Measurements from ENCODE around the gene C6orf62.
"Not testable (repeated sequence)": the region's sequence is repeated elsewhere in the genome, so short reads cannot be mapped to it uniquely, and the experiment has no call there.

The C6orf62 gene

DNA sequence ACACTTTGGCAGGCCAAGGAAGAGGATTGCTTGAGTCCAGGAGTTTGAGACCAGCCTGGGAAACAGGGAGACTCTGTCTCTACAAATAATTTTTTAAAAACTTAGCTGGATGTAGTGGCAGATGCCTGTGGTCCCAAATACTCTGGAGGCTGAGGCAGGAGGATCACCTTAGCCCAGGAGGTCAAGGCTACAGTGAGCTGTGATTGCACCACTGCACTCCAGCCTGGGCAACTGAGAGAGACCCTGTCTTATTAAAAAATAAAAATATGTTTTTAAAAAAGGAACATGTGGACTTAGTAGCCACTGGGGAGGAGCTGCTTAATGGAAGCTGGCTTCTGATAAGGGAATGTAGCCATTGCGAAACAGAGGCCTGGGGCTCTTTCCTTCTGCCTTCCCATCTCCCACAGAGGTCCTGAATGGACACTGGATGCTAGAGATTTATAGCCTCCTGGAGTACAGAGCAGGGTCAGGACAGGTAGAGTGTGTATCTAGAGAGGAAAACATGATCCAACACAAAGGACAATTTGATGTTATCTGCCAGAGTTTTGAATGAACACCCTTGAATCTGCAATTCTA is 34.1 kb upstream of the C6orf62 start:
- H3K4me3 Mint-ChIP-seq: no peak overlapping the region
- H3K36me3 Mint-ChIP-seq: no peaks in the 10 kb centered on the region
- H3K9me3 Mint-ChIP-seq: no peaks in the 10 kb centered on the region
- DNase-seq (ENCODE audit: low spot score in 2 of 2) (peak in 1 of 2 donors; percentile 20), ATAC-seq (no peak)
- H3K27ac Mint-ChIP-seq: no peak overlapping the region
- no peaks in the 10 kb centered on the region for H3K4me1 Mint-ChIP-seq

DNA sequence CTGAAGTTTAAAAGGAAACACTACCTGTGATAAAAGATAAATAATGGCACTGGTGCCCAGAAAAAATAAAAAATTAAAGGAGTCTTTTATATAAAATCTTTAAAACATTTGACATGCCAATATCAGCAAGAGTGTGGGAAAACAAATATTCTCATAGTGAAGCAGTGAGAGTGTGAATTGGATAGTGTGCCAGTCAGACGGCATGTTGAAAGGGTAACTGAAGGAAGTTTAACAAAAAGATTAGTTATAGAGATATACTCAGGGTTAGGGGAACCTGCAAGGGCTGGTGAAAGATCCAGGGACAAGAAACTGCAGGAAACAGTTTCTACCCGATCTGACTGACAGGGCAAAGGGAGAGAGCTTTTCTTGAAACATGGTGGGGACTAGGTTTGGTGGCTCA is 33.5 kb upstream of the C6orf62 start:
- H3K4me3 Mint-ChIP-seq: no peak overlapping the region
- DNase-seq (ENCODE audit: low spot score in 2 of 2) (no peak), ATAC-seq (no peak)
- H3K36me3 Mint-ChIP-seq: no peaks in the 10 kb centered on the region
- H3K27ac Mint-ChIP-seq: no peak overlapping the region
- no peaks in the 10 kb centered on the region for H3K9me3 Mint-ChIP-seq
- no peaks in the 10 kb centered on the region for H3K4me1 Mint-ChIP-seq

DNA sequence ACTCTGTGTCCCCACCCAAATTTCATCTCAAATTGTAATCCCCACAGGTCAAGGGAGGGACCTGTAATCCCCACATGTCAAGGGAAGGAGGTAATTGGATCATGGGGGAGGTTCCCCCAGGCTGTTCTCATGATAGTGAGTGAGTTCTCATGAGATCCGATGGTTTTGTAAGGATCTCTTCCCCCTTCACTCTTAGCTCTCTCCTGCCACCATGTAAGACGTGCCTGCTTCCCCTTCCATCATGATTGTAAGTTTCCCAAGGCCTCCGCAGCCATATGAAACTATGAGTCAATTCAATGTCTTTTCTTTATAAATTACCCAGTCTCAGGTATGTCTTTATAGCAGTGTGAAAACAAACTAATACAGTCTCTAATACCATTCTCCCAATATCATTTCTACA is 31.9 kb upstream of the C6orf62 start:
- DNase-seq (ENCODE audit: low spot score in 2 of 2); H3K4me3 Mint-ChIP-seq; ATAC-seq; H3K4me1 Mint-ChIP-seq; H3K9me3 Mint-ChIP-seq; H3K27ac Mint-ChIP-seq; H3K36me3 Mint-ChIP-seq: not testable (repeated sequence)

DNA sequence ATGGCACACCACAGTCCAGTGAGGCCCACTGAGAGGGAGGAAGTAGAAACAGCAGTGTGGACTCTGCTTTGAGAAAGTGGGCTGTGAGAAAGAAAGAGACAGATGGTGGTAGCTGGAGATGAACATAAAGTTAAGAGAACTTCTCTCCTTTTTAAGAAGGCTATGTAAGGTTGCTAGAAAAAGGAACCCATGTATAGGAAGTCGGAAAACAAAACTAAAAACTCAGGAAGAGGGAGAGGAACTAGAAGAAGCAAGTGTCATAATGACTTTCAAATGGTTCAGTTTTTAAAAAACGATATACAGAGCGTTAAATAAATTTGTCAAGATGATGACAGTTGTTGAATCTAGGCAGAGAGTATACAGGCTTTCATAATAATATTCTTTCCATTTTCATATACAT is 30.3 kb upstream of the C6orf62 start:
- ATAC-seq (no peak), DNase-seq (ENCODE audit: low spot score in 2 of 2) (no peak)
- Mint-ChIP-seq H3K36me3 (no peaks in the 10 kb centered on the region), H3K27ac (no peak overlapping the region), H3K4me3 (no peak overlapping the region), H3K9me3 (no peaks in the 10 kb centered on the region), H3K4me1 (no peaks in the 10 kb centered on the region)

DNA sequence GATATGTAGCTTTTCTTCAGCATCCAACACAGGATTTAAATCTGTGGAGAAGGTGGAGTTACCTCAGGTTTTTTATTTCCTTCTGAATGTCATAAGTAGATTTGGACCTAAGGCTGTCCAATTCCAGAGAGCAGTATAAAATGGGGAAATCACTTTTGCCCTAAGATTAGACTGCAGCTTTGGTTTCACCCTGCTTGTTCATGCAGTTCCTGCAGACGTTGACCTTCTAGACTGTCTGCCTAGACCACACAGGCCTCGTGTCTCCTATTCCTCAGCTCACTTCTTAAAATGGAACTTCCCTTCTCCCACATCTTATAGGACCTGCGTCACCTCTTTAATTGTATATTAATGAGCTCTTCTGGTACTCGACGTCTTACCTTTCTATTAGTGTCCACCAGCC is 26.0 kb upstream of the C6orf62 start:
- ATAC-seq: no peak
- peak overlapping the region; percentile 9 for H3K27ac Mint-ChIP-seq
- no peak overlapping the region for H3K4me3 Mint-ChIP-seq
- H3K4me1 Mint-ChIP-seq: peaks cover 20% of the 10 kb centered on the region
- DNase-seq (ENCODE audit: low spot score in 2 of 2): no peak
- peaks cover 6% of the 10 kb centered on the region for H3K36me3 Mint-ChIP-seq
- H3K9me3 Mint-ChIP-seq: no peaks in the 10 kb centered on the region

DNA sequence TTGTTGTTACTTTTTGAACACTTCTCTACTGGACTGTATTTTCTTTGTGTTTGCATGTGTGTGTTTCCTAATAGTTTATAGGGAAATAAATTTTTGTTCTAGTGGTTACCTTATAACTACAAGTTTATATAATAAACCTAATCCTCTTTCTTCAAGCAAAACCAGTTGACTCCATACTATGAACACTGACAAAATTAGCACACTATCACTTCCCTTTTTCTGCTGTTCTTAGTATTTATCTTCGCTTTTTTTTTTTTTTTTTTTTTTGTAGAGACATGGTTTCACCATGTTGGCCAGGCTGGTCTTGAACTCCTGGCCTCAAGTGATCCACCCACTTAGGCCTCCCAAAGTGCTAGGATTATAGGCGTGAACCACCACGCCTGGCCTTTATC is 25.0 kb upstream of the C6orf62 start:
- Mint-ChIP-seq H3K9me3 (no peaks in the 10 kb centered on the region), H3K36me3 (peaks cover 6% of the 10 kb centered on the region), H3K4me3 (no peak overlapping the region), H3K27ac (peak overlapping the region; percentile 80), H3K4me1 (peaks cover 20% of the 10 kb centered on the region)
- no peak for DNase-seq (ENCODE audit: low spot score in 2 of 2)
- no peak for ATAC-seq

DNA sequence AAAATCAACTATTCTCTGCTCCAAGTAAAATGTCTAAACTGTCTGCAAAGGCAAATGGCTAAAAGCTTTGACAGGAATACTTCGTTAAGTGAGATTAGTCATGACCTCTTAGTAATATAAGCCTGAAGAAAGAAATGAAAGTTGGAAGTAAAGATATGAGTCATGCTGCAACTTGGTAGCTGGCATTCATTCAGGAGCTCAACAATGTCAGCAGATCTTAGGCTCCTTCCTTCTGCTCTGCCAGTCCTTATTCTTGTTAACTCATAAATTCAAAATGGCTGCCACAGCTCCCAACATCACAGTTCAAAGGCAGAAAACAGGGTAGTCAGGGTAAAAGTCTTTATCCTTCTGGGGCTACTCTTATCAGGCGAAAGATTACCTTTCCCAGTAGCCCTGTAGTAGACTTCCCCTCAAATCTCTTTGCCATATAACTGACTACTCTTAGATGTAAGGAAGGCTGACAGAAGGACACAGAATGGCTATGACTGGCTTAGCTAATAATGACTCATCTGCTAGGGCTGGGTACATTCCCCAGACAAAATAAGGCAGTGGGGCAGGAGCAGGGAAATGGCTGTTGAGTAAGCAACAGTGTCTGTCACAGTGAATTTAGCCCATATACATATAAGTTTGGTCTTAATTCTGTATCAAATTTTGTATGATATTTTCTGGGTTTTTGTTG is 24.4 kb upstream of the C6orf62 start:
- peaks cover 20% of the 10 kb centered on the region for H3K4me1 Mint-ChIP-seq
- ATAC-seq (peak; percentile 96), DNase-seq (ENCODE audit: low spot score in 2 of 2) (peak; percentile 7 to 68)
- no peaks in the 10 kb centered on the region for H3K9me3 Mint-ChIP-seq
- peaks cover 6% of the 10 kb centered on the region for H3K36me3 Mint-ChIP-seq
- peak overlapping the region; percentile 80 for H3K27ac Mint-ChIP-seq
- peak overlapping the region; percentile 21 for H3K4me3 Mint-ChIP-seq

DNA sequence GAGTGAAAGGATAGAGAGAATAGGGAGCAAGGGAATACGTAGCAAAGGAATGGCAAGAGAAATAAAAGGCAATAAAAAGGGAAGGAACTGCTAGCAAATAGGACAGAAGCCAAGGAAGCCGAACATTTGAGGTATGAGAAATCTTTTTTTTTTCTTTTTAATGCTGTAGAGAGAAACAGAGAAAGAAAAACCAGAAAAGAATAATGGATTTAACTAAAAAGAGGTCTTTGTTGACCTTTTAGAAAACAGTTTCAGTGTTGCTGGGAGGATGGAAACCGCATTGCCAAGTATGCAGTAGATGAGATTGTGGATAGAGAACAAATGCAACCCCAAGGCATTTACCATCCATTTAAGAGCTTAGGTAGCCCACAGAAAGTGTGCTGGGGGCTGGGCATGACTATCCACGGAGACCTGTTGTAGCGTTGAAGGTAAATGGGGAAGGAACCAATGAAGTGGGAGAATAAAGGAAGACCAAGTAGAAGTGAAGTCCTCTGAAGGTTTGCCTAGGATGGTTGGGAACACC is 23.3 kb upstream of the C6orf62 start:
- H3K4me3 Mint-ChIP-seq: peak overlapping the region; percentile 21
- DNase-seq (ENCODE audit: low spot score in 2 of 2) (no peak), ATAC-seq (no peak)
- H3K9me3 Mint-ChIP-seq: no peaks in the 10 kb centered on the region
- peaks cover 20% of the 10 kb centered on the region for H3K4me1 Mint-ChIP-seq
- H3K27ac Mint-ChIP-seq: no peak overlapping the region
- H3K36me3 Mint-ChIP-seq: peaks cover 6% of the 10 kb centered on the region

DNA sequence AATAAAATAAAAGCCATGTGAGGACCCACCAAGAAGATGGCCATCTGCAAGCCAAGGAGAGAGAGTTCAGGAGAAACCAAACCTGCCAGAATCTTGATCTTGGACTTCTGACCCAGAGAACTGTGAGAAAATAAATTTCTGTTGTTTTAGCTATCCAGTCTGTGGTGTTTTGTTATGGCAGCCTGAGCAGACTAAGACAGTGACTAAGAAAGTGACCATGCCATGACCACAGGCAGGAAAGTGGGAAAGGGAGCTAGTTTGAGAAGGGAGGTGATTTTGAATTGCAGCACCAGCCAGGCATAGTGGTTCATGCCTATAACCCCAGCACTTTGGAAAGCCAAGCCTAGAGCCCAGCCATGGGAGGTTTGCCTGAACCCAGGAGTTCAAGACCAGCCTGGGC is 21.9 kb upstream of the C6orf62 start:
- H3K9me3 Mint-ChIP-seq: no peaks in the 10 kb centered on the region
- H3K36me3 Mint-ChIP-seq: peaks cover 6% of the 10 kb centered on the region
- H3K27ac Mint-ChIP-seq: no peak overlapping the region
- H3K4me3 Mint-ChIP-seq: no peak overlapping the region
- DNase-seq (ENCODE audit: low spot score in 2 of 2): no peak
- peaks cover 20% of the 10 kb centered on the region for H3K4me1 Mint-ChIP-seq
- no peak for ATAC-seq

DNA sequence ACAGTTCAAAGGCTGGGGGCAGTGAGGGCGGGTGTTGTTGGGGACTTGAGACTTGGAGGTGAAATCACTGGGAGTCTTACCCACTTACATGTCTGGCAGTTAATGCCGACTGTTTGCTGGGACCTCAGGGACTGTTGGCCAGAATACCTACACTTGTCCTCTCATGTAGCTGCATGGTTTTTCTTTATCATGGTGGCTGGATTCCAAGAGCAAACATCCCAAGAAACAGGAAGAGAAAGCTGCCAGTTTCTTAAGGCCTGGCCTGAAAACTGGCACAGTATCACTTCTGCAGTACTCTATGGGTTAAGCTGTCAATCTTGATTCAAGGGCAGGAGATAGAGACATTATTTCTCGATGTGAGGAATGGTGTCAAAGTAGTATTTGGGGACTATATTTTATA is 19.8 kb upstream of the C6orf62 start:
- no peak overlapping the region for H3K27ac Mint-ChIP-seq
- ATAC-seq: no peak
- H3K36me3 Mint-ChIP-seq: peaks cover 6% of the 10 kb centered on the region
- DNase-seq (ENCODE audit: low spot score in 2 of 2): no peak
- H3K9me3 Mint-ChIP-seq: no peaks in the 10 kb centered on the region
- H3K4me1 Mint-ChIP-seq: peaks cover 16% of the 10 kb centered on the region
- no peak overlapping the region for H3K4me3 Mint-ChIP-seq

DNA sequence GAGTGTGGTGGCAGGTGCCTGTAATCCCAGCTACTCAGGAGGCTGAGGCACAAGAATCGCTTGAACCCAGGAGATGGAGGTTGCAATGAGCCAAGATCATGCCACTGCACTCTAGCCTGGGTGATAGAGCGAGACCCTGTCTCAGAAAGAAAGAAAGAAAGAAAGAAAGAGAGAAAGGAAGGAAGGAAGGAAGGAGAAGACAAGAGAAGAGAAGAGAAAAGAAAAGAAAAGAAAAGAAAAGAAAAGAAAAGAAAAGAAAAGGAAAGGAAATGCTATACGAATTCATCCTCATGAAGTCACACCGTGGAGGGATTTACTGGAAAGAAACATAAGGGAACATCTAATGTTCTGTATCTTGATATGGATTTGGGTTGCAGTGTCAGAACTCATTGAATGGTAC is 15.8 kb upstream of the C6orf62 start:
- not testable (repeated sequence) for ATAC-seq, H3K4me3 Mint-ChIP-seq

DNA sequence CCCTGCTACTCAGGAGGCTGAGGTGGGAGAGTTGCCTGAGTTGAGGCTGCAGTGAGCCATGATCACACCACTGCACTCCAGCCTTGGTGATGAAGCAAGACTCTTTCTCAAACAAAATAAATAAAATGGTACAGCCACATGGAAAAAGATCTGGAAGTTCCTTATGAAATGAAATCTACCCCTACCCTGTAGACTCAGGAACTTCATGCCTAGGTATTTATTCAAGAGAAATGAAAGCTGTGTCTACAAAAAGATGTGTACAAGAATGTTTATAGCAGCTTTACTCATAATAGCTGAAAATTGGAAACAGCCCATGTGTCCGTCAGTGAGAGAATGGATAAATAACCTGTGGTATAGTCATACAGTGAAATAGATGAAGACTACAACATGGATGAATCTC is 15.2 kb upstream of the C6orf62 start:
- Mint-ChIP-seq H3K9me3 (peaks cover 9% of the 10 kb centered on the region), H3K36me3 (no peaks in the 10 kb centered on the region), H3K27ac (no peak overlapping the region), H3K4me3 (no peak overlapping the region), H3K4me1 (no peaks in the 10 kb centered on the region)
- no peak for DNase-seq (ENCODE audit: low spot score in 2 of 2)
- ATAC-seq: no peak

More for the DNA sequence above, 15.8 kb upstream of the C6orf62 start:
- not testable (repeated sequence) for DNase-seq (ENCODE audit: low spot score in 2 of 2); H3K36me3 Mint-ChIP-seq; H3K9me3 Mint-ChIP-seq; H3K4me1 Mint-ChIP-seq; H3K27ac Mint-ChIP-seq

DNA sequence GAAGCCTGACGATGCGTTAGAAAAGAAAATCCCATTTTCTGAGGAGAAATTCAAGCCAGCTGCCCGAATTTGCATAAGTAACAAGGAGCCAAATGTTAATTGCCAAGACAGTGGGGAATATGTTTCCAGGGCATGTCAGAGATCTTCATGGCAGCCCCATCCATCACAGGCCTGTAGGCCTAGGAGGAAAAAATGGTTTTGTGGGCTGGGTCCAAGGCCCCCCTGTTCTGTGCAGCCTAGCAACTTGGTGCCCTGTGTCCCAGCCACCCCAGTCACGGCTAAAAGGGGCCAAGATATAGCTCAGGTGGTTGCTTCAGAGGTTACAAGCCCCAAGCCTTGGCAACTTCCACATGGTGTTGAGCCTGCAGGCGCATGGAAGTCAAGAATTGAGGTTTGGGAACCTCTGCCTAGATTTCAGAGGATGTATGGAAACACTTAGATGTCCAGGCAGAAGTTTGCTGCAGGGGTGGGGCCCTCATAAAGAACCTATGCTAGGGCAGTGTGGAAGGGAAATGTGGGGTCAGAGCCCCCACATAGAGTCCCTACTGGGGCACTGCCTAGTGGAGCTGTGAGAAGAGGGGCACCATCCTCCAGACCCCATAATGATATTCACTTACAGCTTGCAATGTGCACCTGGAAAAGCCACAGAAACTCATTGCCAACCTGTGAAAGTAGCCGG is 12.6 kb upstream of the C6orf62 start:
- not testable (repeated sequence) for H3K4me3 Mint-ChIP-seq; H3K27ac Mint-ChIP-seq; ATAC-seq; DNase-seq (ENCODE audit: low spot score in 2 of 2); H3K4me1 Mint-ChIP-seq; H3K36me3 Mint-ChIP-seq; H3K9me3 Mint-ChIP-seq

DNA sequence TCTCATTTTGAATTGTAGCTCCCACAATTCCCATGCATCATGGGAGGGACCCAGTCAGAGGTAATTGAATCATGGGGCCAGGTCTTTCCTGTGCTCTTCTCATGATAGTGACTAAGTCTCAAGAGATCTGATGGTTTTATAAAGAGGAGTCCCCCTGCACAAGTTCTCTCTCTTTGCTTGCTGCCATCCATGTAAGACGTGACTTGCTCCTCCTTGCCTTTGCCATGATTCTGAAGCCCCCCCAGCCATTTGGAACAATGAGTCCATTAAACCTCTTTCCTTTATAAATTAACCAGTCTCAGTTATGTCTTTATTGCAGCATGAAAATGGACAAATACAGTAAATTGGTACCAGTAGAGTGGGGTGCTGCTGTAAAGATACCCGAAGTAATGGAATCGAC is 11.7 kb upstream of the C6orf62 start:
- H3K36me3 Mint-ChIP-seq; H3K27ac Mint-ChIP-seq; DNase-seq (ENCODE audit: low spot score in 2 of 2); ATAC-seq; H3K4me1 Mint-ChIP-seq; H3K4me3 Mint-ChIP-seq; H3K9me3 Mint-ChIP-seq: not testable (repeated sequence)

DNA sequence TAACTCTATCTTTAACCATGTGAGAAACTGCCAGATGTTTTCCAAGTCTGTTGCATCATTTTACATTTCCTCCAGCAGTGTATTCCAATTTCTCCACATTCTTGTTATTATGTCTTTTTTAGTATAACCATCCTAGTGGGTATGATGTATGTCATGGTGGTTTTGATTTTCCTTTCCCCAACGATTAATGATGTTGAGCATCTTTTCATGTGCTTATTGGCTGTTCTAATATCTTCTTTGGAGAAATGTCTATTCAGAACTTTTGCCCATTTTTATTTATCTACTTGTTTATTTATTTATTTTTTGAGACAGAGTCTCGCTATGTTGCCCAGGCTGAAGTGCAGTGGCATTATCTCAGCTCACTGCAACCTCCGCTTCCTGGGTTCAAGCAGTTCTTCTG is 4.3 kb upstream of the C6orf62 start:
- no peak overlapping the region for H3K27ac Mint-ChIP-seq
- H3K9me3 Mint-ChIP-seq: no peaks in the 10 kb centered on the region
- peaks cover 11% of the 10 kb centered on the region for H3K4me1 Mint-ChIP-seq
- no peak for DNase-seq (ENCODE audit: low spot score in 2 of 2)
- peaks cover 32% of the 10 kb centered on the region for H3K36me3 Mint-ChIP-seq
- H3K4me3 Mint-ChIP-seq: no peak overlapping the region
- no peak for ATAC-seq
